GM12878 (cell line): Measurements from ENCODE around the gene PHOSPHO1. TPM values are rescaled to one million over a fixed set of nuclear protein-coding genes. Genes with fewer than 3 reads are reported as not detected.

Experiments used
- ATF7 ChIP-seq: fragments of 450-650 bp; IDR thresholded peaks from 2 replicates; pipeline ENCODE4 v1.6.1; 2016; ENCODE audit warnings: low read depth, mild to moderate bottlenecking
- EED ChIP-seq: sonication (generic); IDR thresholded peaks from 2 replicates; pipeline ENCODE4 v1.6.1; 2016; ENCODE audit warnings: antibody characterized with exemption, low read depth
- EZH2 ChIP-seq: IDR thresholded peaks from 2 replicates; pipeline ENCODE4 v1.6.1; 2012; ENCODE audit warnings: low read depth, mild to moderate bottlenecking, control low read depth, inconsistent platforms, low read length, borderline replicate concordance; ENCODE audit not compliant: control insufficient read depth
- HCFC1 ChIP-seq: fragments of 150-350 bp; IDR thresholded peaks from 2 replicates; pipeline ENCODE4 v1.6.1; 2014; ENCODE audit warnings: low read length
- HDAC2 ChIP-seq: fragments of 200-600 bp; sonication (generic); IDR thresholded peaks from 2 replicates; pipeline ENCODE4 v1.6.1; 2017
- HDGF ChIP-seq: fragments of 450-650 bp; IDR thresholded peaks from 2 replicates; pipeline ENCODE4 v1.6.1; 2016; ENCODE audit warnings: antibody characterized with exemption
- MEF2A ChIP-seq: IDR thresholded peaks from 2 replicates; pipeline ENCODE4 v1.6.1; 2011; ENCODE audit warnings: low read depth, mild to moderate bottlenecking, low read length, moderate library complexity; ENCODE audit not compliant: insufficient read depth
- NBN ChIP-seq: fragments of 450-650 bp; IDR thresholded peaks from 2 replicates; pipeline ENCODE4 v1.6.1; 2016
- RBBP5 ChIP-seq: fragments of 200-600 bp; sonication (generic); conservative IDR thresholded peaks from 2 replicates; pipeline ENCODE4 v1.6.1; 2016
- TBL1XR1 ChIP-seq: IDR thresholded peaks from 2 replicates; pipeline ENCODE4 v1.6.1; 2012; ENCODE audit warnings: low read depth, low read length, improper control_type of control experiment
- TCF7 ChIP-seq: IDR thresholded peaks from 2 replicates; pipeline ENCODE4 v1.6.1; 2014; ENCODE audit warnings: antibody characterized with exemption, borderline replicate concordance
- polyA plus RNA-seq, 11 experiments: library from polyadenylated mRNA; depleted of rRNA in 4 of 11; unstranded in 6 of 11; stranded (reverse) in 5 of 11; fragments of >200 nt; fragmentation: Nextera tagmentation in 4 of 11; fragmentation: Illumina TruSeq in 1 of 11; extraction: Ambion mirVana in 4 of 11; extraction: Trizol in 1 of 11; gene quantifications; 1 replicate in 1 of 11; 2 replicates in 10 of 11; pipeline versions ENCODE4 v1.2.1 to v1.2.3, GENCODE V29; 2011 to 2016; ENCODE audit warnings: inconsistent platforms in 2 of 11, missing spikeins in 2 of 11, low read depth in 1 of 11
- total RNA-seq, 4 experiments: library from RNA; depleted of rRNA in 3 of 4; stranded (reverse); fragments of >200 nt in 3 of 4; fragmentation: Illumina TruSeq in 1 of 4; extraction: Trizol in 1 of 4; gene quantifications; 2 replicates each; pipeline versions ENCODE4 v1.2.1 to v1.2.3, GENCODE V29; 2013 to 2021
- TF ChIP-seq, protein P1 (sequence below): fragments of 450-650 bp; IDR thresholded peaks from 2 replicates; pipeline ENCODE4 v1.6.1; 2014; ENCODE audit warnings: mild to moderate bottlenecking
- TF ChIP-seq, protein P2 (sequence below): IDR thresholded peaks from 2 replicates; pipeline ENCODE4 v1.6.1; 2012; ENCODE audit warnings: low read depth, low read length, improper control_type of control experiment
- TF ChIP-seq, protein P3 (sequence below), 3 experiments: IDR thresholded peaks in 2 of 3; conservative IDR thresholded peaks in 1 of 3; 2 replicates each; pipeline ENCODE4 v1.5.1; 2011; ENCODE audit warnings: low read depth in 3 of 3, low read length in 3 of 3, mild to moderate bottlenecking in 3 of 3, control low read depth in 2 of 3, moderate library complexity in 2 of 3, inconsistent platforms in 1 of 3, mixed read lengths in 1 of 3; ENCODE audit not compliant: control insufficient read depth in 2 of 3, insufficient read depth in 1 of 3; ENCODE audit errors: extremely low read depth in 1 of 3
- TF ChIP-seq, protein P4 (sequence below): IDR thresholded peaks from 2 replicates; pipeline ENCODE4 v1.6.1; 2012; ENCODE audit warnings: improper control_type of control experiment, low read depth, low read length; ENCODE audit not compliant: insufficient replicate concordance
- TF ChIP-seq, protein P5 (sequence below): fragments of 450-650 bp; IDR thresholded peaks from 2 replicates; pipeline ENCODE4 v1.6.1; 2017; ENCODE audit warnings: mild to moderate bottlenecking, low read depth, inconsistent platforms; ENCODE audit not compliant: poor library complexity, severe bottlenecking

PHOSPHO1 gene
- total and polyA plus RNA-seq, 10 of the 15 experiments (the other 5 are each of a cell fraction or from before 2014, with no cell fraction given) = 0.03 to 1.5 (median 0.16) TPM; not detected in 2

DNA sequence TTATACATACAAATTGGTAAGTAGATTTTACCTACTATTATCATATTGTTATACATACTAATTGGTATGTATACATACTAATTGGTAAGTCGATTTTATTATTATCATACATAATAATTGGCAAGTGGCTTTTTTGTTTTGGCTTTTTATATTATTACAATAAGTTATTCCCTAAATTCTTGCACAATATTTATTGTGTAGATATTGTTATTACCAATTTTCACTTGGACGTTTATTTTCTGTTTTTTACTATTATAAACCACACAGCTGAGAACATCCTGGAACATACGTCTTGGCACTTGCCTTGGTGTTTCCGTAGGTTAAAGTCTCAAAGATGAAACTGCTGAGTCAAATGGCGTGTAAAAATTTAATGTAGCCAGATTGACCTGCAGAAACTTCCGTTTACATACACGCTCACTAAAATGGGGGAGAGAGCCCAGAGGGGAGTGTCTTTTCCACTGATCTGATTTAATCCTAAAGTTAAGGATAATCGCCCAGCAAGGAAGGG lies 39.1 kb downstream of the PHOSPHO1 start (continued):
- TF ChIP-seq, protein P1, sequence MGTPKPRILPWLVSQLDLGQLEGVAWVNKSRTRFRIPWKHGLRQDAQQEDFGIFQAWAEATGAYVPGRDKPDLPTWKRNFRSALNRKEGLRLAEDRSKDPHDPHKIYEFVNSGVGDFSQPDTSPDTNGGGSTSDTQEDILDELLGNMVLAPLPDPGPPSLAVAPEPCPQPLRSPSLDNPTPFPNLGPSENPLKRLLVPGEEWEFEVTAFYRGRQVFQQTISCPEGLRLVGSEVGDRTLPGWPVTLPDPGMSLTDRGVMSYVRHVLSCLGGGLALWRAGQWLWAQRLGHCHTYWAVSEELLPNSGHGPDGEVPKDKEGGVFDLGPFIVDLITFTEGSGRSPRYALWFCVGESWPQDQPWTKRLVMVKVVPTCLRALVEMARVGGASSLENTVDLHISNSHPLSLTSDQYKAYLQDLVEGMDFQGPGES = no peak
- TF ChIP-seq EZH2 (no peak), RBBP5 (no peak), MEF2A (0 out of 2 replicates have a peak, but pooled peaks have one; percentile 18), EED (no peak), HDAC2 (0 out of 2 replicates have a peak, but pooled peaks have one; percentile 21), HCFC1 (no peak), TCF7 (no peak), ATF7 (peak; percentile 58; the same call in 1 of the 2 replicates), TBL1XR1 (0 out of 2 replicates have a peak, but pooled peaks have one; percentile 14), HDGF (no peak), NBN (peak; percentile 26; the same call in 1 of the 2 replicates)
- TF ChIP-seq, protein P2, sequence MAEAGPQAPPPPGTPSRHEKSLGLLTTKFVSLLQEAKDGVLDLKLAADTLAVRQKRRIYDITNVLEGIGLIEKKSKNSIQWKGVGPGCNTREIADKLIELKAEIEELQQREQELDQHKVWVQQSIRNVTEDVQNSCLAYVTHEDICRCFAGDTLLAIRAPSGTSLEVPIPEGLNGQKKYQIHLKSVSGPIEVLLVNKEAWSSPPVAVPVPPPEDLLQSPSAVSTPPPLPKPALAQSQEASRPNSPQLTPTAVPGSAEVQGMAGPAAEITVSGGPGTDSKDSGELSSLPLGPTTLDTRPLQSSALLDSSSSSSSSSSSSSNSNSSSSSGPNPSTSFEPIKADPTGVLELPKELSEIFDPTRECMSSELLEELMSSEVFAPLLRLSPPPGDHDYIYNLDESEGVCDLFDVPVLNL = no peak
- TF ChIP-seq, protein P3, sequence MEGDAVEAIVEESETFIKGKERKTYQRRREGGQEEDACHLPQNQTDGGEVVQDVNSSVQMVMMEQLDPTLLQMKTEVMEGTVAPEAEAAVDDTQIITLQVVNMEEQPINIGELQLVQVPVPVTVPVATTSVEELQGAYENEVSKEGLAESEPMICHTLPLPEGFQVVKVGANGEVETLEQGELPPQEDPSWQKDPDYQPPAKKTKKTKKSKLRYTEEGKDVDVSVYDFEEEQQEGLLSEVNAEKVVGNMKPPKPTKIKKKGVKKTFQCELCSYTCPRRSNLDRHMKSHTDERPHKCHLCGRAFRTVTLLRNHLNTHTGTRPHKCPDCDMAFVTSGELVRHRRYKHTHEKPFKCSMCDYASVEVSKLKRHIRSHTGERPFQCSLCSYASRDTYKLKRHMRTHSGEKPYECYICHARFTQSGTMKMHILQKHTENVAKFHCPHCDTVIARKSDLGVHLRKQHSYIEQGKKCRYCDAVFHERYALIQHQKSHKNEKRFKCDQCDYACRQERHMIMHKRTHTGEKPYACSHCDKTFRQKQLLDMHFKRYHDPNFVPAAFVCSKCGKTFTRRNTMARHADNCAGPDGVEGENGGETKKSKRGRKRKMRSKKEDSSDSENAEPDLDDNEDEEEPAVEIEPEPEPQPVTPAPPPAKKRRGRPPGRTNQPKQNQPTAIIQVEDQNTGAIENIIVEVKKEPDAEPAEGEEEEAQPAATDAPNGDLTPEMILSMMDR (IDR thresholded peaks at IDR 0.05 in 2 of 3, conservative IDR thresholded peaks at IDR 0.05 in 1 of 3; ENCODE audit: control insufficient read depth in 2 of 3, extremely low read depth in 1 of 3, insufficient read depth in 1 of 3, low read depth in 3 of 3, low read length in 3 of 3) = no peak
- TF ChIP-seq, protein P4, sequence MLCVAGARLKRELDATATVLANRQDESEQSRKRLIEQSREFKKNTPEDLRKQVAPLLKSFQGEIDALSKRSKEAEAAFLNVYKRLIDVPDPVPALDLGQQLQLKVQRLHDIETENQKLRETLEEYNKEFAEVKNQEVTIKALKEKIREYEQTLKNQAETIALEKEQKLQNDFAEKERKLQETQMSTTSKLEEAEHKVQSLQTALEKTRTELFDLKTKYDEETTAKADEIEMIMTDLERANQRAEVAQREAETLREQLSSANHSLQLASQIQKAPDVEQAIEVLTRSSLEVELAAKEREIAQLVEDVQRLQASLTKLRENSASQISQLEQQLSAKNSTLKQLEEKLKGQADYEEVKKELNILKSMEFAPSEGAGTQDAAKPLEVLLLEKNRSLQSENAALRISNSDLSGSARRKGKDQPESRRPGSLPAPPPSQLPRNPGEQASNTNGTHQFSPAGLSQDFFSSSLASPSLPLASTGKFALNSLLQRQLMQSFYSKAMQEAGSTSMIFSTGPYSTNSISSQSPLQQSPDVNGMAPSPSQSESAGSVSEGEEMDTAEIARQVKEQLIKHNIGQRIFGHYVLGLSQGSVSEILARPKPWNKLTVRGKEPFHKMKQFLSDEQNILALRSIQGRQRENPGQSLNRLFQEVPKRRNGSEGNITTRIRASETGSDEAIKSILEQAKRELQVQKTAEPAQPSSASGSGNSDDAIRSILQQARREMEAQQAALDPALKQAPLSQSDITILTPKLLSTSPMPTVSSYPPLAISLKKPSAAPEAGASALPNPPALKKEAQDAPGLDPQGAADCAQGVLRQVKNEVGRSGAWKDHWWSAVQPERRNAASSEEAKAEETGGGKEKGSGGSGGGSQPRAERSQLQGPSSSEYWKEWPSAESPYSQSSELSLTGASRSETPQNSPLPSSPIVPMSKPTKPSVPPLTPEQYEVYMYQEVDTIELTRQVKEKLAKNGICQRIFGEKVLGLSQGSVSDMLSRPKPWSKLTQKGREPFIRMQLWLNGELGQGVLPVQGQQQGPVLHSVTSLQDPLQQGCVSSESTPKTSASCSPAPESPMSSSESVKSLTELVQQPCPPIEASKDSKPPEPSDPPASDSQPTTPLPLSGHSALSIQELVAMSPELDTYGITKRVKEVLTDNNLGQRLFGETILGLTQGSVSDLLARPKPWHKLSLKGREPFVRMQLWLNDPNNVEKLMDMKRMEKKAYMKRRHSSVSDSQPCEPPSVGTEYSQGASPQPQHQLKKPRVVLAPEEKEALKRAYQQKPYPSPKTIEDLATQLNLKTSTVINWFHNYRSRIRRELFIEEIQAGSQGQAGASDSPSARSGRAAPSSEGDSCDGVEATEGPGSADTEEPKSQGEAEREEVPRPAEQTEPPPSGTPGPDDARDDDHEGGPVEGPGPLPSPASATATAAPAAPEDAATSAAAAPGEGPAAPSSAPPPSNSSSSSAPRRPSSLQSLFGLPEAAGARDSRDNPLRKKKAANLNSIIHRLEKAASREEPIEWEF = no peak
- TF ChIP-seq, protein P5, sequence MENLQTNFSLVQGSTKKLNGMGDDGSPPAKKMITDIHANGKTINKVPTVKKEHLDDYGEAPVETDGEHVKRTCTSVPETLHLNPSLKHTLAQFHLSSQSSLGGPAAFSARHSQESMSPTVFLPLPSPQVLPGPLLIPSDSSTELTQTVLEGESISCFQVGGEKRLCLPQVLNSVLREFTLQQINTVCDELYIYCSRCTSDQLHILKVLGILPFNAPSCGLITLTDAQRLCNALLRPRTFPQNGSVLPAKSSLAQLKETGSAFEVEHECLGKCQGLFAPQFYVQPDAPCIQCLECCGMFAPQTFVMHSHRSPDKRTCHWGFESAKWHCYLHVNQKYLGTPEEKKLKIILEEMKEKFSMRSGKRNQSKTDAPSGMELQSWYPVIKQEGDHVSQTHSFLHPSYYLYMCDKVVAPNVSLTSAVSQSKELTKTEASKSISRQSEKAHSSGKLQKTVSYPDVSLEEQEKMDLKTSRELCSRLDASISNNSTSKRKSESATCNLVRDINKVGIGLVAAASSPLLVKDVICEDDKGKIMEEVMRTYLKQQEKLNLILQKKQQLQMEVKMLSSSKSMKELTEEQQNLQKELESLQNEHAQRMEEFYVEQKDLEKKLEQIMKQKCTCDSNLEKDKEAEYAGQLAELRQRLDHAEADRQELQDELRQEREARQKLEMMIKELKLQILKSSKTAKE = peak; percentile 78
